Subcutaneous abdominal adipose tissue (tissue), 5 donors: ENCODE data around the gene CHD2.

Experiments
- H3K27ac ChIP-seq: one replicate; pipeline ENCODE4 v1.7.0; 2013; ENCODE audit warnings: low read depth, mild to moderate bottlenecking, inconsistent platforms, low read length, moderate library complexity
- H3K27me3 ChIP-seq, 5 donors: one replicate each; pipeline ENCODE4 v1.7.0; 2013; ENCODE audit warnings: low read length in 5 of 5, inconsistent platforms in 1 of 5; ENCODE audit not compliant: control insufficient read depth in 5 of 5, insufficient read depth in 4 of 5
- H3K36me3 ChIP-seq, 5 donors: one replicate each; pipeline ENCODE4 v1.7.0; 2013; ENCODE audit warnings: low read length in 5 of 5; ENCODE audit not compliant: control insufficient read depth in 5 of 5, insufficient read depth in 5 of 5
- H3K4me1 ChIP-seq, 5 donors: one replicate each; pipeline ENCODE4 v1.7.0; 2013; ENCODE audit warnings: low read length in 5 of 5, mild to moderate bottlenecking in 3 of 5, moderate library complexity in 1 of 5; ENCODE audit not compliant: control insufficient read depth in 5 of 5, insufficient read depth in 5 of 5
- H3K4me3 ChIP-seq, 5 donors: one replicate each; pipeline ENCODE4 v1.7.0; 2013; ENCODE audit warnings: low read length in 5 of 5, low read depth in 1 of 5
- H3K9ac ChIP-seq, 5 donors: one replicate each; pipeline ENCODE4 v1.7.0; 2013; ENCODE audit warnings: low read length in 5 of 5, mild to moderate bottlenecking in 4 of 5, moderate library complexity in 3 of 5
- H3K9me3 ChIP-seq, 5 donors: one replicate each; pipeline ENCODE4 v1.7.0; 2013; ENCODE audit warnings: low read length in 5 of 5; ENCODE audit not compliant: control insufficient read depth in 5 of 5
- donor health status: healthy.
- donor health status: healthy.
- donor health status: healthy.
- donor health status: healthy.
- donor health status: healthy.

Gene CHD2

DNA sequence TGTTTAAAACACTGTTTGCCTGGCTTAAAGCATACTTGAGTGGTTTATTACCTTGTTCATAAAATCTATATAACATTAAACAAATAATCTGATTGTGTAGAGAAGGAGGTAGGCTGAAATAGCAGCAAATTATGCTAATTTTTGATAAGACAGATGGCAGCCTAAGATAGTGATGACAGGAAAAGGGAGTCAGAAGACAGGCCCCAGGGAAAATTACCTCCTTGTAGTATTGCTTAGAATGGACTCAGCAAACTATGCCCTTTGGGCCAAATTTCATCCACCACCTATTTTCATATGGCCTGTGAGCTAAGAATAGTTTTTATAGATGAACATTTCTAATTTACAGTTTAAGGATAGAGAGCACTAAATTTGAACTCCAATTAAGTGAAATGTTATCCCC is 37.8 kb downstream of the CHD2 start:
- H3K9me3 ChIP-seq: no peaks in the 10 kb centered on the region
- H3K4me3 ChIP-seq: no peak overlapping the region
- H3K4me1 ChIP-seq: peaks cover 0 to 6% (median 0%) of the 10 kb centered on the region in 5 donors
- H3K9ac ChIP-seq: no peak overlapping the region
- H3K27me3 ChIP-seq: no peaks in the 10 kb centered on the region
- no peak overlapping the region for H3K27ac ChIP-seq
- peaks cover 63 to 87% (median 78%) of the 10 kb centered on the region in 5 donors for H3K36me3 ChIP-seq

DNA sequence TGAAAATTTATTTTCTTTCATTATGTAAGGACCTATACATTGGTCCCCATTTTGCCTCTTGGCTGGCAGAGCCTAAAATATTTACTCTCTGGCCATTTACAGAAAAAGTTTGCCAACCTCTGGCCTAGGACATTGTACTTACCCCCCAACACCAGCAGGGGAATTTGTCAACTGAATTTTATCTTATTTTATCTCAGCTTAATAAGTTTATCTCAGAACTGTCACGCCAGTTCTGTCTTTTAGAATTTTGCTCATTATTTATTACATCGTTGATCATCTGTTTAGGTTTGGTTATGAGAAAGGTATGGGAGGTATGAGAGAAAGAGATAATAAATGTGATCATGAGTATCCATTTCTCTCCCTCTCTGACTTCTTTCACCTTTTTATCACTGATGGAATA is 38.3 kb downstream of the CHD2 start:
- Histone ChIP-seq H3K36me3 (peaks cover 67 to 89% (median 82%) of the 10 kb centered on the region in 5 donors), H3K9me3 (no peaks in the 10 kb centered on the region), H3K4me3 (no peak overlapping the region), H3K4me1 (peaks cover 0 to 6% (median 0%) of the 10 kb centered on the region in 5 donors), H3K9ac (no peak overlapping the region), H3K27me3 (no peaks in the 10 kb centered on the region), H3K27ac (no peak overlapping the region)

DNA sequence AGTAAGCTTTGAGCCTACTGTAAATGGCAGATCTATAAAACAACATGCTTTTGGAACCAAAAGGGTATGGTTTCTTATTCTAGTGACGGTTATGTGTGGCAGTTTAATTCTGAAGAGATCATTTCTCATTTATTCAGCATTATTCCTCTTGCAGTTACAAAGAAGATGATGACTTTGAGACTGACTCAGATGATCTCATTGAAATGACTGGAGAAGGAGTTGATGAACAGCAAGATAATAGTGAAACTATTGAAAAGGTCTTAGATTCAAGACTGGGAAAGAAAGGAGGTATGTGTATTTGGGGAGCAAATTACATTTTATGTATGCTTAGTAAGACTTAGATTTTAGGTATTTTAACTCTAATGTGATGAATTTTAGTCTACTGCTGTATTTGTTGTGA is 41.5 kb downstream of the CHD2 start:
- Histone ChIP-seq H3K4me1 (peaks cover 0 to 6% (median 0%) of the 10 kb centered on the region in 5 donors), H3K36me3 (peaks cover 72 to 92% (median 84%) of the 10 kb centered on the region in 5 donors), H3K9me3 (no peaks in the 10 kb centered on the region), H3K27me3 (no peaks in the 10 kb centered on the region), H3K27ac (no peak overlapping the region), H3K9ac (no peak overlapping the region), H3K4me3 (no peak overlapping the region)

DNA sequence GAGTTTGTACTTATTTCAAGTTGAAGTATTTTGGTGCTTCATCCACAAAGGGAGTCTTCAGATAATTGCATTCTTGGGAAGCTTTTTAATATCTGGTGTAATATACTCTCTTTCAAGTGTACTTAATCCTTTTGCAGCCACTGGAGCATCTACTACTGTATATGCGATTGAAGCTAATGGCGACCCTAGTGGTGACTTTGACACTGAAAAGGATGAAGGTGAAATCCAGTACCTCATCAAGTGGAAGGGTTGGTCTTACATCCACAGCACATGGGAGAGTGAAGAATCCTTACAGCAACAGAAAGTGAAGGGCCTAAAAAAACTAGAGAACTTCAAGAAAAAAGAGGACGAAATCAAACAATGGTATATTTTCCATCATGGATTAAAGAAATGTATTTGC is 42.6 kb downstream of the CHD2 start:
- no peaks in the 10 kb centered on the region for H3K9me3 ChIP-seq
- H3K4me1 ChIP-seq: peaks cover 0 to 4% (median 0%) of the 10 kb centered on the region in 5 donors
- H3K4me3 ChIP-seq: no peak overlapping the region
- peaks cover 78 to 93% (median 88%) of the 10 kb centered on the region in 5 donors for H3K36me3 ChIP-seq
- H3K27me3 ChIP-seq: no peaks in the 10 kb centered on the region
- no peak overlapping the region for H3K27ac ChIP-seq
- no peak overlapping the region for H3K9ac ChIP-seq

DNA sequence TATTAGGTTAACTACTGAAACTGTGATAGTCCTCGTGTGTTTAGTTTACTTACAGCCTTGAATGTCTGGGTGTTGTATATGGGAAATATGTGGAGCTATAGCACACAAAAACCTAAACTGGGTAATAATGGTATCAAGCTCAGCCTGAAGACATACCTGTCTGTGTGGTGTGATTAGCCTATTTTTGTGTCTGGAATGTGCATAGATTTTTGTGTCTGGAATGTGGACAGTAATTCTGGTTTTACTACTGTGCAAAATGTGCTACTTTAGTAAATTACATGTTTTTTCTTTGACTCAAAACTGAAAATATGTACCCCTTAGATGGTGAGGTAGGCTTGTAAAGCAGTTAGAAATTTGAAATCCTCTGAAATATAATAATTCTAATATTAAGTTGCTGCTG is 43.5 kb downstream of the CHD2 start:
- Histone ChIP-seq H3K9ac (no peak overlapping the region), H3K36me3 (peaks cover 77 to 95% (median 88%) of the 10 kb centered on the region in 5 donors), H3K9me3 (peaks cover 0 to 4% (median under 1%) of the 10 kb centered on the region in 5 donors), H3K27ac (no peak overlapping the region), H3K4me1 (no peaks in the 10 kb centered on the region), H3K4me3 (no peak overlapping the region), H3K27me3 (no peaks in the 10 kb centered on the region)

DNA sequence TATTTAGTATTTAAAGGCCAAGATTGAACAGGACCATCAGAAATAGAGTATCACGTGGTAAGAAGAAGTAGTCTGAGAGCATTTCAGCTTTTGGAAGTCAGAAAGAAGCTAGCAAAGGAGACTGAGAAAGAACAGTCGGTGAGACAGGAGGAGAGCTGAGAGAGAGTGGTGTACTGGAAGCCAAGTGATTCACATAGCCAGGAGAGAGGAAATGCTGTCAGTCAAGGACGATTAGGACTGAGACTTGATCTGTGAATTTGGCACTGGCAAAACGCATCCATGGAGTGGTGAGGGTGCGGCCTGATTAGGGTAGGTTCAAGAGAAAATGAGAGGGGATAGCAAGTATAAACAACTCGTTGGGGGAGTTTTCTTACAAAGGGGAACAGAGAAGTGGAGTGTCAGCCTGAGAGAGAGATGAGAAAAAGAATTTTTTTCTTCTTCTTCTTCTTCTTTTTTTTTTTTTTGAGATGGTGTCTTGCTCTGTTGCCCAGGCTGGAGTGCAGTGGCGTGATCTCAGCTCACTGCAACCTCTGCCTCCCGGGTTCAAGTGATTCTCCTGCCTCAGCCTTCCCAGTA is 44.9 kb downstream of the CHD2 start:
- Histone ChIP-seq H3K9me3 (peaks cover 9 to 18% (median 15%) of the 10 kb centered on the region in 5 donors), H3K4me1 (no peaks in the 10 kb centered on the region), H3K9ac (no peak overlapping the region), H3K36me3 (peaks cover 77 to 95% (median 88%) of the 10 kb centered on the region in 5 donors), H3K4me3 (no peak overlapping the region), H3K27me3 (no peaks in the 10 kb centered on the region), H3K27ac (no peak overlapping the region)

DNA sequence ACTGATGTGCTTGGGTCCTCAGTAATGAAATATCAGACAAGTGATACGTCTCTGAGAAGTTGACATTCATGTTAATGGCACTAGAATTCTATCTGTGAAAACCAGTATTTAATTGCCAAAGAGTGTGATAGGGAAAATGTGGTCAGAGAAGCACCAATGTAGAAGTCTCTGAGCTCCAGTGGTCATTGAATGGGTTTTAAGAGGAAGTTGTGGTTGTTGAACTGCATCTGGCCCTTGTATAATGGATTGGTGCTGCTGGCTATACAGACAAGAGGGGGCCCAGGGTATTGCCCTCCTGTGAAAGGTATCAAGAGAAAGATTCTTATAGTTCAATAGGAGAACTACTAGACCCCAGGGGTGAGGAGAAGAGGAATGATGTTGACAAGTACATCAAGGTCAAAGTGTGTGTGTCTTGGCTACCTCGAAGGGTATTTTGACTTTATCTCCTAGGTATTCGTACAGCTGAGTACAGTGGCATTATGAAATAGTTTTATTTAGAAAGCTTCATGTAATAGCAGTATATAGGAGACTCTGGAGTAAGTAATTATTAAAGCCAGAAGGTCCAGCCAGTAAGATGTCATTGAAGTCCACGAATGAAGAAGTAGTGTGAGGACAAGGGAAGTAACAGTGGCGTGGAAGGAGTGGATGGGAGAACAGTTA is 47.1 kb downstream of the CHD2 start:
- H3K4me3 ChIP-seq: no peak overlapping the region
- no peaks in the 10 kb centered on the region for H3K4me1 ChIP-seq
- peaks cover 9 to 21% (median 15%) of the 10 kb centered on the region in 5 donors for H3K9me3 ChIP-seq
- H3K9ac ChIP-seq: no peak overlapping the region
- H3K27me3 ChIP-seq: no peaks in the 10 kb centered on the region
- peaks cover 73 to 95% (median 87%) of the 10 kb centered on the region in 5 donors for H3K36me3 ChIP-seq
- no peak overlapping the region for H3K27ac ChIP-seq

DNA sequence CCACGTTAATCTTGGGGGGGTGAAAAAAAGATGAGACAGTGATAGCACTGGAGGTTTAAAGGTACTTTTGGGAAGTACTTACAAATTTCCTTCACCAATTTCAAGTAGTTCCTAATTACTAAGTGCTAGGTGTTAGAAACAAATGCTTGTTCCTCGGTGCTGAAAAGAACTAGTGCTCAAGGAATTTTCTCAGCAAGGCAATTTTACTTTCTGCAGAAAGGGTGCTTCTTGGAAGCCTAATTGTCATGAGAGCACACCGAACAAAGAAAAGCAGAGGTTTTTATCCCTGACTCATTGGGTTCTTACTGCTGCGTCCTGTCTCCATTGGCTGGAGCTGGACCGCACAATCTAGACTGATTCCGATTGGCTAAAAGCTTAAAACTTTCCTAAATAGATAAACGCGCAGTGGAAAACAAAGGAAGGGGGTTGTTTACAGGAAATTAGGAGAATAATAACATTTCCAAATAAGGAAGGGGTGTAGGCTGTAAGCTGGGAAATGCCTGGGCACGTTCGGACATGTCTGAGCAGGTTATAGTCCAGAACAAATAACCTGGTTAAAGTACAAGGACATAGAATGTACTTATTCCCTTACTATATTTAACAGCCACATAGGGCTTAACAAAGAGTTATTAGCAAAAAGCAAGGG is 49.6 kb downstream of the CHD2 start:
- no peak overlapping the region for H3K9ac ChIP-seq
- peaks cover 67 to 94% (median 84%) of the 10 kb centered on the region in 5 donors for H3K36me3 ChIP-seq

DNA sequence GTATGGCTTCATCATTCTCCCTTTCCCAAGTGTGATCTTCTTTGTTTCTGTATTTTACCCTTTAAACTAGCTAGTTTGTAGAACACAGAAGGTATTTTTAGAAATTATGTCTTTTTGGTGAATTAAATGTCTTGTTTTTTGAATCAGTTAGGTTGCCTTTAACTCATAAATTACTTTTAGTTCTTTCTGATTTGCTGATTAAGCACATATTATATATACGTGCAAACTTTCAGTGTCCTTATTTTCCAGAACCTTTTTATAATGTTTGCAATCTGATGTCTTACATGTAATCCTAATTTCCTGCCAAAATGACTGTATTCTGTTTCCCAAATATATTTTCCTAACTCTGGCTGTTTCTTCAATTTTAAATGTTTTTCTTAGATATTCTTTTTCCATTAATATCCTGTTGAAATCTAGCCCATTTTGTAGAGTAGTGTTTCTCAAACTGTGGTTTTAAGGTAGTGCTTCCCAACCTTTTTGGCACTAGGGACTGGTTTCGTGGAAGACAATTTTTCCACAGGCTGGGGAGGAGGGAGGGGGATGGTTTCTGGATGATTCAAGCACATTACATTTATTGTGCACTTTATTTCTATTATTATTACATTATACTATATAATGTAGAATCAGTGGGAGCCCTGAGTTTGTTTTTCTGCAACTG is 51.8 kb downstream of the CHD2 start:
- H3K27ac ChIP-seq: no peak overlapping the region

More for the DNA sequence above, 49.6 kb downstream of the CHD2 start:
- peak overlapping the region in 2 of 5 donors; percentile 20 to 34 for H3K4me3 ChIP-seq
- peaks cover 9 to 21% (median 15%) of the 10 kb centered on the region in 5 donors for H3K9me3 ChIP-seq
- H3K27me3 ChIP-seq: no peaks in the 10 kb centered on the region
- H3K4me1 ChIP-seq: no peaks in the 10 kb centered on the region
- H3K27ac ChIP-seq: no peak overlapping the region

More for the DNA sequence above, 51.8 kb downstream of the CHD2 start:
- Histone ChIP-seq H3K9ac (no peak overlapping the region), H3K4me3 (no peak overlapping the region), H3K4me1 (no peaks in the 10 kb centered on the region), H3K36me3 (peaks cover 76 to 95% (median 87%) of the 10 kb centered on the region in 5 donors), H3K27me3 (no peaks in the 10 kb centered on the region), H3K9me3 (peaks cover 9 to 21% (median 15%) of the 10 kb centered on the region in 5 donors)
